Kidney (tissue), 14 donors: ENCODE measurements around the gene SLC5A10. TPM values are rescaled to one million over a fixed set of nuclear protein-coding genes. Genes with fewer than 3 reads are reported as not detected.

Experiments
- DNase-seq, 5 donors: peaks; one replicate each; pipeline ENCODE4 v3.0.0-alpha.2; 2013 to 2020
- FAIRE-seq: peaks from 2 replicates; lab custom pipeline; 2012; peaks lifted over from hg19 to GRCh38; lab: Jason Lieb, UNC
- H3K27ac ChIP-seq, 2 donors: one replicate each; pipeline ENCODE4 v1.7.0; 2013; ENCODE audit warnings: low read depth in 2 of 2, low read length in 2 of 2, inconsistent platforms in 1 of 2
- H3K27me3 ChIP-seq: one replicate; pipeline ENCODE4 v1.7.1; 2013; ENCODE audit warnings: low read length, inconsistent platforms; ENCODE audit not compliant: control insufficient read depth, insufficient read depth
- H3K36me3 ChIP-seq, 3 donors: one replicate each; pipeline versions ENCODE4 v1.7.0 to v1.7.1; 2013; ENCODE audit warnings: low read length in 3 of 3, control low read depth in 1 of 3, inconsistent platforms in 1 of 3; ENCODE audit not compliant: insufficient read depth in 3 of 3, control insufficient read depth in 2 of 3
- H3K4me1 ChIP-seq, 3 donors: one replicate each; pipeline versions ENCODE4 v1.7.0 to v1.7.1; 2013; ENCODE audit warnings: low read length in 3 of 3, inconsistent platforms in 1 of 3, low read depth in 1 of 3; ENCODE audit not compliant: control insufficient read depth in 2 of 3, insufficient read depth in 2 of 3
- H3K4me3 ChIP-seq, 3 donors: one replicate each; pipeline versions ENCODE4 v1.7.0 to v1.8.1; 2013; ENCODE audit warnings: low read length in 3 of 3, control low read depth in 1 of 3, inconsistent platforms in 1 of 3
- H3K9ac ChIP-seq, 3 donors: one replicate each; pipeline versions ENCODE4 v1.7.0 to v1.7.1; 2013; ENCODE audit warnings: low read length in 3 of 3, control low read depth in 1 of 3, inconsistent platforms in 1 of 3
- H3K9me3 ChIP-seq, 3 donors: one replicate each; pipeline versions ENCODE4 v1.7.0 to v1.7.1; 2013; ENCODE audit warnings: low read length in 3 of 3, control low read depth in 1 of 3, inconsistent platforms in 1 of 3; ENCODE audit not compliant: control insufficient read depth in 2 of 3, insufficient read depth in 1 of 3
- intact Hi-C: fragments of 100-400 bp; cut with DNase I; formaldehyde crosslinking; loops from one replicate; pipeline ENCODE4 v1.11.1; 2022
- polyA plus RNA-seq: library from polyadenylated mRNA; stranded (reverse); fragments of 350-450 nt; fragmentation: Illumina TruSeq; extraction: RNeasy Lipid Tissue Mini Kit (QIAGEN cat#74804); gene quantifications from one replicate; pipeline ENCODE4 v1.2.3, GENCODE V29; 2014; ENCODE audit warnings: low read depth, low replicate concordance; ENCODE audit not compliant: insufficient read depth
- total RNA-seq: library from RNA; stranded (reverse); fragmentation: NEBNext Ultra II Directional; extraction: Animal tissue kit (Norgen Biotek cat#: 25700); gene quantifications from one replicate; pipeline ENCODE4 v1.2.1, GENCODE V29; 2021
- TF ChIP-seq, protein P1 (sequence below): IDR thresholded peaks from 3 replicates; pipeline ENCODE4 v1.5.1; 2012; ENCODE audit warnings: mild to moderate bottlenecking, moderate library complexity, borderline replicate concordance; ENCODE audit not compliant: insufficient read depth; ENCODE audit errors: extremely low read depth
- donor health status: control.
- donor health status: control.
- donor health status: control.
- donor health status: control.
- donor health status: control.
- donor health status: DM: yes; HTN: yes; CAD: no.
- donor health status: Normal renal cell carcinoma (clear cell type).

Gene SLC5A10
- total and polyA plus RNA-seq, 2 donors from 2014 or later = 9.7 to 16.5 TPM

DNA sequence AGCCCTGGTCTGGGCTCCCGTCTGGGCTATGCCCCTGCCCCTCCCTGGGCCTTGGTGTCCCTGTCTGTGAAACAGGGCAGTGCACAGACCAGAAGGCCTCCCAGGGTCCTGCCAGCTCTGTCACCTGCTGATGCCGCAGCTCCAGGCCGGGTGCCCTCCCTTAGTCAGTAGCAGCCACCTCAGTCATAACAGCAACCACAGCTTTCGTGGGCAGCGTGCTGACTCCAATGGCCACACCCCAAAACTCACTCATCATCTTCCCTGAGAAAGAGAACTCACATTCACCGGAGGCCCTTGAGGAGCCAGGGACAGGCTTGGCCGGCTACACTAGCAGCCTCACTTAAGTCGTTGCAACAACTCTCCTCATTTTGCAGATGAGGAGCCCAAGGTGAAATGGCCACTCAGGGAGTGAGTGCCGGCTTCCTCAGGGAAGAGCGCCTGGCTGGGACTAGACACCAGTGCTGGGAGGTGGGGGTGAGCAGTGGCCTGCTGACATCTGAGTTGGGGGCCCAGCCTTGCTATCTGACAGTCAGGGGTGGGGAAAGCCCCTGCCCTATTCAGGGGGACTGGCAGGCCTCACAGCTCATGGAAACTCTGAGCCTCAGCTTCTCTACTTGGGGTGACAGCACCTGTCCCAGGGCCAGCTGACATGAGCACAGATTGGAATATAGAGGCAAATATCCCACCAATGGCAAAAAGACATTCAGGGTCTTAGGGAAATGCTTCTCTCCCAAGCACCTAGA, 22.6 kb downstream of the SLC5A10 start:
- FAIRE-seq (no peak), DNase-seq (no peak)
- Histone ChIP-seq H3K9ac (no peak overlapping the region), H3K4me3 (no peak overlapping the region), H3K9me3 (no peaks in the 10 kb centered on the region), H3K4me1 (peaks cover 0 to 8% (median 2%) of the 10 kb centered on the region in 3 donors), H3K27ac (no peak overlapping the region), H3K27me3 (no peaks in the 10 kb centered on the region), H3K36me3 (peaks cover 0 to 4% (median 2%) of the 10 kb centered on the region in 3 donors)
- intact Hi-C loops = no loop called here
- TF ChIP-seq, protein P1, sequence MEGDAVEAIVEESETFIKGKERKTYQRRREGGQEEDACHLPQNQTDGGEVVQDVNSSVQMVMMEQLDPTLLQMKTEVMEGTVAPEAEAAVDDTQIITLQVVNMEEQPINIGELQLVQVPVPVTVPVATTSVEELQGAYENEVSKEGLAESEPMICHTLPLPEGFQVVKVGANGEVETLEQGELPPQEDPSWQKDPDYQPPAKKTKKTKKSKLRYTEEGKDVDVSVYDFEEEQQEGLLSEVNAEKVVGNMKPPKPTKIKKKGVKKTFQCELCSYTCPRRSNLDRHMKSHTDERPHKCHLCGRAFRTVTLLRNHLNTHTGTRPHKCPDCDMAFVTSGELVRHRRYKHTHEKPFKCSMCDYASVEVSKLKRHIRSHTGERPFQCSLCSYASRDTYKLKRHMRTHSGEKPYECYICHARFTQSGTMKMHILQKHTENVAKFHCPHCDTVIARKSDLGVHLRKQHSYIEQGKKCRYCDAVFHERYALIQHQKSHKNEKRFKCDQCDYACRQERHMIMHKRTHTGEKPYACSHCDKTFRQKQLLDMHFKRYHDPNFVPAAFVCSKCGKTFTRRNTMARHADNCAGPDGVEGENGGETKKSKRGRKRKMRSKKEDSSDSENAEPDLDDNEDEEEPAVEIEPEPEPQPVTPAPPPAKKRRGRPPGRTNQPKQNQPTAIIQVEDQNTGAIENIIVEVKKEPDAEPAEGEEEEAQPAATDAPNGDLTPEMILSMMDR = no peak

DNA sequence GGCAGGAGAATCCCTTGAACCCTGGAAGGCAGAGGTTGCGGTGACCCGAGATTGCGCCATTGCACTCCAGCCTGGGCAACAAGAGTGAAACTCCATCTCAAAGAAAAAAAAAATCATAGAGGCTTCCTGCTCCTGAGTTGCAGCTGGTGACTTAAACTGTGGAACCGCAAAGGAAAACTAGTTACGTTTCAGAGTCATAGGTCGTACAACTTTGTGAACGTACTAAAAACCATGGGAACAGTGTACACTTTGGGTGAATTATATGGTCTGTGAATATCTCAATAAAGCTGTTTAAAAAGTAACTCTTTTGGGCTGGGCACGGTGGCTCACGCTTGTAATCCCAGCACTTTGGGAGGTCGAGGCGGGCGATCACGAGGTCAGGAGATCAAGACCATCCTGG, 23.6 kb downstream of the SLC5A10 start:
- intact Hi-C loops = no loop called here
- TF ChIP-seq, protein P1 = no peak
- Histone ChIP-seq H3K9me3 (no peaks in the 10 kb centered on the region), H3K9ac (no peak overlapping the region), H3K36me3 (peaks cover 0 to 4% (median 2%) of the 10 kb centered on the region in 3 donors), H3K4me1 (peaks cover 0 to 11% (median 6%) of the 10 kb centered on the region in 3 donors), H3K27ac (no peak overlapping the region), H3K27me3 (no peaks in the 10 kb centered on the region), H3K4me3 (no peak overlapping the region)
- FAIRE-seq = no peak
- no peak for DNase-seq

DNA sequence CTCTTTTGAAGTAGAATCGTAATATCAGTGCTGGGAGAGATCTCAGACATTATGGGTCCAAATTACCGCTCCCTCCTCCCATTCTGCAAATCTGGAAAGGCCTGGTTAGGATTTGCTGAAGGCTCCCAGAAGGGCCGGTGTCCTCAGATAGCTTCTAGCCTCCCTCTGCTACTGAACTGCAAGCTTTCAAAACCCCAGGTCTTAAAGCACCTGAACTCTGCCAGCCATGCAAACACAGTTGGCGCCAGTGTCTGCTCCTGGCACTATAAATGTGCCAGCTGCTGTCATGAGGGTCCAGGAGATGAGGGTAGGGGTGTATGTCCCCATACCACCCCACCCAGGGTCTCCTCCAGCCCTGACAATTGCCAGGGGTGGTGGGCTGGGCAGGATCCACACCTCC, 24.2 kb downstream of the SLC5A10 start:
- Histone ChIP-seq H3K9me3 (no peaks in the 10 kb centered on the region), H3K27me3 (no peaks in the 10 kb centered on the region), H3K27ac (no peak overlapping the region), H3K9ac (no peak overlapping the region), H3K4me3 (no peak overlapping the region), H3K4me1 (peaks cover 0 to 11% (median 6%) of the 10 kb centered on the region in 3 donors), H3K36me3 (peaks cover 0 to 2% (median 0%) of the 10 kb centered on the region in 3 donors)
- intact Hi-C loops = no loop called here
- DNase-seq (no peak), FAIRE-seq (no peak)
- TF ChIP-seq, protein P1 = no peak

DNA sequence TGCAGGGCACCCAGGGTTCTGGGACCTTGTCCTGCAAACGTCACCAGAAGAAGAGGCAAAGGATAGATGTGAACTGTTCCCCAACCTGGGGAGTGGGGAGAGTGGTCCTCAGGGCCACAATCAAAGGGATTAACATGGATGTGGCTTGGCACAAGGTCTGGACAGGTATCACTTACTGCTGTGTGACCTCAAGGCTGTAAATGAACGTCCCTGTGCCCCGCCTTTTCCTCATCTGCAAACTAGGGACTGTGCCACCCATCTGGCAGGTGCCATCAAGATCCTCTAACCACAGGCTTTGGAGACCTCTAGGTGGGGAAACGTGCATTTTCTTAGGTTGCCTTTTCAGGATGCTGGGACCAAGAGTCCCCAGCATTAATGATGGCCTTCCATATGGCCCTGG, 25.1 kb downstream of the SLC5A10 start:
- H3K27ac ChIP-seq = no peak overlapping the region
- no peaks in the 10 kb centered on the region for H3K9me3 ChIP-seq
- no peaks in the 10 kb centered on the region for H3K27me3 ChIP-seq
- H3K4me1 ChIP-seq = peaks cover 0 to 11% (median 8%) of the 10 kb centered on the region in 3 donors
- H3K36me3 ChIP-seq = peaks cover 0 to 2% (median 0%) of the 10 kb centered on the region in 3 donors
- no peak for FAIRE-seq
- no peak for DNase-seq
- intact Hi-C loops = no loop called here
- TF ChIP-seq, protein P1 = no peak
- no peak overlapping the region for H3K4me3 ChIP-seq
- H3K9ac ChIP-seq = no peak overlapping the region
